PC-3 (cell line): ENCODE results near the gene CHD9. TPM values are rescaled to one million over a fixed set of nuclear protein-coding genes. Genes with fewer than 3 reads are reported as not detected.
"Not testable (repeated sequence)": the region's sequence is repeated elsewhere in the genome, so short reads cannot be mapped to it uniquely, and the experiment has no call there.

Experiments used
- ATAC-seq: fragments of 200-7000 bp; cut with Tn5 transposase; 2 replicates; pipeline ENCODE4 v1.9.1; 2020; ENCODE audit warnings: mild to moderate bottlenecking, moderate library complexity
- BruUV-seq: library from RNA; stranded (reverse); fragments of 400-500 nt; replicated peaks from 2 replicates; lab custom pipeline; 2021; lab: Mats Ljungman, UMichigan
- CTCF ChIA-PET: fragments of 300-600 bp; sonication (Branson Sonifier 250); formaldehyde crosslinking; loops from one replicate; lab custom pipeline; 2022; ENCODE audit warnings: antibody characterized with exemption; lab: Charles Lee
- POLR2A ChIA-PET: fragments of 300-600 bp; sonication (Branson Sonifier 250); formaldehyde crosslinking; loops from one replicate; lab custom pipeline; 2022; ENCODE audit warnings: antibody characterized with exemption; ENCODE audit not compliant: unreplicated experiment; lab: Charles Lee
- DNase-seq: peaks from one replicate; pipeline ENCODE4 v3.0.0-alpha.2; 2015
- H2AFZ ChIP-seq: fragments of 300-600 bp; sonication (generic); 2 replicates; pipeline ENCODE4 v1.6.0; 2016; ENCODE audit warnings: antibody characterized with exemption, low read length
- H3F3A ChIP-seq: fragments of 300-600 bp; sonication (generic); one replicate; pipeline ENCODE4 v1.6.0; 2017; ENCODE audit warnings: antibody characterized with exemption, low read length, control low read depth, mild to moderate bottlenecking; ENCODE audit not compliant: unreplicated experiment
- H3K27ac ChIP-seq: fragments of 300-600 bp; sonication (generic); 2 replicates; pipeline ENCODE4 v1.5.1; 2016; ENCODE audit warnings: mild to moderate bottlenecking, low read length
- H3K27me3 ChIP-seq: fragments of 300-600 bp; sonication (generic); 2 replicates; pipeline ENCODE4 v1.6.1; 2016; ENCODE audit warnings: low read length, mixed read lengths
- H3K36me3 ChIP-seq: fragments of 300-600 bp; sonication (generic); 2 replicates; pipeline ENCODE4 v1.6.1; 2016; ENCODE audit warnings: low read depth, mixed run types, low read length, mixed read lengths
- H3K4me1 ChIP-seq: fragments of 300-600 bp; sonication (generic); 2 replicates; pipeline ENCODE4 v1.5.1; 2016; ENCODE audit warnings: low read length; ENCODE audit not compliant: insufficient read depth
- H3K4me2 ChIP-seq: fragments of 300-600 bp; sonication (generic); 2 replicates; pipeline ENCODE4 v1.6.0; 2016; ENCODE audit warnings: low read length
- H3K4me3 ChIP-seq: fragments of 300-600 bp; sonication (generic); 2 replicates; pipeline ENCODE4 v1.5.1; 2016; ENCODE audit warnings: mild to moderate bottlenecking, low read length, mixed read lengths
- H3K79me2 ChIP-seq: fragments of 300-600 bp; sonication (generic); 2 replicates; pipeline ENCODE4 v1.6.1; 2017; ENCODE audit warnings: low read length, mixed read lengths
- H3K9ac ChIP-seq: fragments of 300-600 bp; sonication (generic); 2 replicates; pipeline ENCODE4 v1.6.0; 2016; ENCODE audit warnings: mild to moderate bottlenecking, low read length
- H3K9me2 ChIP-seq: fragments of 300-600 bp; sonication (generic); replicated peaks from 2 replicates; pipeline ENCODE4 v1.6.1; 2016; ENCODE audit warnings: mixed run types, low read length, mixed read lengths
- H3K9me3 ChIP-seq: fragments of 300-600 bp; sonication (generic); 2 replicates; pipeline ENCODE4 v1.6.1; 2016; ENCODE audit warnings: low read length, mixed read lengths
- H4K20me1 ChIP-seq: fragments of 300-600 bp; sonication (generic); 2 replicates; pipeline ENCODE4 v1.6.1; 2016; ENCODE audit warnings: low read length, mixed read lengths
- EZH2 ChIP-seq: fragments of 300-600 bp; sonication (generic); IDR thresholded peaks from one replicate; pipeline ENCODE4 v1.6.1; 2017; ENCODE audit warnings: antibody characterized with exemption, mild to moderate bottlenecking, low read length; ENCODE audit not compliant: unreplicated experiment
- EZH2phosphoT487 ChIP-seq: fragments of 300-600 bp; sonication (generic); IDR thresholded peaks from 2 replicates; pipeline ENCODE4 v1.6.1; 2018; ENCODE audit warnings: mild to moderate bottlenecking, antibody characterized with exemption, low read length, borderline replicate concordance
- intact Hi-C: fragments of 100-400 bp; cut with micrococcal nuclease; formaldehyde crosslinking; loops from 2 replicates; pipeline ENCODE4 v1.9.0; 2023
- total RNA-seq: library from RNA; depleted of rRNA; stranded (reverse); fragments of >200 nt; gene quantifications from 2 replicates; pipeline ENCODE4 v1.2.3, GENCODE V29; 2014
- TF ChIP-seq, protein P1 (sequence below): fragments of 300-600 bp; sonication (generic); conservative IDR thresholded peaks from 2 replicates; pipeline ENCODE4 v1.5.1; 2017; ENCODE audit warnings: antibody characterized with exemption, low read depth, mild to moderate bottlenecking, low read length

Gene CHD9
- total RNA-seq, 1 experiment from 2014 or later: 13.3 TPM

DNA sequence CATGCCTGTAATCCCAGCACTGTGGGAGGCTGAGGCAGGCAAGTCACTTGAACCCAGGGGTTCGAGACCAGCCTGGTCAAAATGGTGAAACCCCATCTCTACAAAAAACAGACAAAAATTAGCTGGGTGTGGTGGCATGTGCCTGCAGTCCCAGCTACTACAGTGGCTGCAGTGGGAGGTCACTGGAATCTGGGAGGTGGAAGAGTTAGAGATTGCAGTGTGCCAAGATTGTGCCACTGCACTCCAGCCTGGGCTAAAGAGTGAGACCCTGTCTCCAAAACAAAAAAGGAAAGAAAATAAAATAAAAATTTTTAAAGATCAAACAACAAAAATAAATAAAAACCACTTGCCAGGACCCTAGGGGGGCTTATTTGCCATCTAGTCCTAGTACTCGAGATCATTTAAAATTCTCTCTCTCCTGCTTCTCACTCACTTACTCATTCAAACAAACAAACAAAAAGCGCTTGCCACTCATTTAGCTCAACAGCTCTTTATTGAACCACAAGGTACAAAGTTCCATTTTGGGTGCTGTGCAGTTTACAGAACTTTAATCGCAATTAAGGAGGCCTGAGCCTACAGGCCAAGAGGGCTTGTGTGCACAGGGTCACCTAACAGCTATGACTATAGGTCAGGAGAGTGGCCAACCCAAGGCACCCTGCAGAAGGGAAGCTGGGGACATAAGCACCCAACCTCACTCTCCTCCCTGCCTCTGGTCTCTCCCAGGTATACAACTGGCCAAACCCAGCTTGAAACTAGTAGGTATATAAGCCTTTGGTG lies 6.5 kb upstream of the CHD9 start:
- intact Hi-C loops: no loop called here
- no peak for ATAC-seq
- no peaks in the 10 kb centered on the region for H4K20me1 ChIP-seq
- H3F3A ChIP-seq: no peaks in the 10 kb centered on the region
- no peak for DNase-seq
- H3K27me3 ChIP-seq: no peaks in the 10 kb centered on the region
- BruUV-seq: no TSS peak
- H2AFZ ChIP-seq: no peak overlapping the region
- no peak overlapping the region for H3K4me3 ChIP-seq
- no peak overlapping the region for H3K4me2 ChIP-seq
- no peak overlapping the region for H3K9ac ChIP-seq
- POLR2A ChIA-PET: no interaction called here
- TF ChIP-seq, protein P1, sequence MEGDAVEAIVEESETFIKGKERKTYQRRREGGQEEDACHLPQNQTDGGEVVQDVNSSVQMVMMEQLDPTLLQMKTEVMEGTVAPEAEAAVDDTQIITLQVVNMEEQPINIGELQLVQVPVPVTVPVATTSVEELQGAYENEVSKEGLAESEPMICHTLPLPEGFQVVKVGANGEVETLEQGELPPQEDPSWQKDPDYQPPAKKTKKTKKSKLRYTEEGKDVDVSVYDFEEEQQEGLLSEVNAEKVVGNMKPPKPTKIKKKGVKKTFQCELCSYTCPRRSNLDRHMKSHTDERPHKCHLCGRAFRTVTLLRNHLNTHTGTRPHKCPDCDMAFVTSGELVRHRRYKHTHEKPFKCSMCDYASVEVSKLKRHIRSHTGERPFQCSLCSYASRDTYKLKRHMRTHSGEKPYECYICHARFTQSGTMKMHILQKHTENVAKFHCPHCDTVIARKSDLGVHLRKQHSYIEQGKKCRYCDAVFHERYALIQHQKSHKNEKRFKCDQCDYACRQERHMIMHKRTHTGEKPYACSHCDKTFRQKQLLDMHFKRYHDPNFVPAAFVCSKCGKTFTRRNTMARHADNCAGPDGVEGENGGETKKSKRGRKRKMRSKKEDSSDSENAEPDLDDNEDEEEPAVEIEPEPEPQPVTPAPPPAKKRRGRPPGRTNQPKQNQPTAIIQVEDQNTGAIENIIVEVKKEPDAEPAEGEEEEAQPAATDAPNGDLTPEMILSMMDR: no peak
- no peak for TF ChIP-seq EZH2phosphoT487
- TF ChIP-seq EZH2: no peak
- no peaks in the 10 kb centered on the region for H3K79me2 ChIP-seq
- no peaks in the 10 kb centered on the region for H3K4me1 ChIP-seq
- H3K9me3 ChIP-seq: no peaks in the 10 kb centered on the region
- no peaks in the 10 kb centered on the region for H3K36me3 ChIP-seq
- no peak overlapping the region for H3K27ac ChIP-seq
- H3K9me2 ChIP-seq: no peaks in the 10 kb centered on the region
- CTCF ChIA-PET: no interaction called here

DNA sequence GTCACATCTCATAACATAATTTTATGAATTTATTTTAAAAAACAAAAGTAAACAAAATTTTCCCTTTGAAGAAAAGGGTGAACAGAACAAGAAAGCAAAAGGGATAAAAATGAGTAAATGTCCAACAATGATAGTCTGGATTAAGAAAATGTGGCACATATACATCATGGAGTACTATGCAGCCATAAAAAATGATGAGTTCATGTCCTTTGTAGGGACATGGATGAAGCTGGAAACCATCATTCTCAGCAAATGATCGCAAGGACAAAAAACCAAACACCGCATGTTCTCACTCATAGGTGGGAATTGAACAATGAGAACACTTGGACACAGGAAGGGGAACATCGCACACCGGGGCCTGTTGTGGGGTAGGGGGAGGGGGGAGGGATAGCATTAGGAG lies 3.5 kb upstream of the CHD9 start:
- BruUV-seq: not testable (repeated sequence)

DNA sequence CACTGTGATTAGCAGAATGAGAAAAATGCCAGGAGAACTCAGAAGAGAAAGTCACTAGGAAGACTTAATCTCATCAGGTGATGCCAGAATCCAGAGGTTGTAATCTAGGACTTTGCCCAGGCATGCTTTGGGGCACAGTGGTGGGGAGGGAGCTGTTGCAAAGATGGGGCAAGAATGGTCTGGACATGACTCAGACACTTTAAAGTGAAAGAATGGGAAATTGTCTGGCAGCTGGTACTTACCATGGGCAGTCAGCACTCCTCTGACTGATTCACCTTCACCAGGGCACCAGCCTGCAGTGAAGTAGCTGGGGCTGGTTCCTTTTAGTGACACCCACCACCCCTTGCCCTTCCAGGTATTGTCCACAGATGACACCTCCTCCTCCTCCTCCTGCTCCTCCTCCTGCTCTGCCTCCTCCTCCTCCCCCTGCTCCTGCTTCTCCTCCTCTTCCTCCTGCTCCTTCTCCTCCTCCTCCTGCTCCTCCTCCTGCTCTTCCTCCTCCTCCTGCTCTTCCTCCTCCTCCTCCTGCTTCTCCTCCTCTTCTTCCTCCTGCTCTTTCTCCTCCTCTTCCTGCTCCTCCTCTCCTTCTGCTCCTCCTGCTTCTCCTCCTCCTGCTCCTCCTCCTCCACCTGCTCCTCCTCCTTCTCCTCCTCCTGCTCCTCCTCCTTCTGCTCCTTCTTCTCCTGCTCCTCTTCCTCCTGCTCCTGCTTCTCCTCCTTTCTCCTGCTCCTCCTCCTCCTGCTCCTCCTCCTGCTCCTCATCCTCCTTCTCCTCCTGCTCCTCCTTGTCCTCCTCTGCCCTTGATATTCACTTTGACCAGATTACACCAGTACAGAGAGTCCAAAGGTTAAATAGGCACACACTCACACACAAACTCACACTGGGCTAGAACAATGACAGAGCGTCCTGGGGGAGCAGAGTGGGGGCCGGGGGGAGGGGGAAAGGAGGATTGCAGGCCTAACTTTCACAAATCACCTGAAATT lies 2.0 kb upstream of the CHD9 start, which contains the start of gene CHD9NB:
CHD9NB (minus strand) TSS at position 379 of the 983 bp plus-strand sequence. CDS start 8,739 bp downstream, outside the sequence.
- ChIA-PET CTCF (interaction anchor here (0.7 kb wide), 1 partner anchor 8 kb away, joined by 4 read pairs; no protein-coding TSS in a partner anchor), POLR2A (no interaction called here)
- Histone ChIP-seq H3K79me2 (peaks cover 25% of the 10 kb centered on the region), H4K20me1 (no peaks in the 10 kb centered on the region), H3K9me3 (no peaks in the 10 kb centered on the region), H3K27ac (no peak within 1 kb of the TSS), H3K4me2 (peak within 1 kb of the TSS; percentile 46), H3K4me1 (peaks cover 19% of the 10 kb centered on the region), H3K27me3 (no peaks in the 10 kb centered on the region), H3K9me2 (no peaks in the 10 kb centered on the region), H3K9ac (no peak within 1 kb of the TSS), H2AFZ (peak within 1 kb of the TSS; percentile 26; the same call in 1 of the 2 replicates), H3K36me3 (no peaks in the 10 kb centered on the region), H3F3A (no peaks in the 10 kb centered on the region), H3K4me3 (peak within 1 kb of the TSS; percentile 23; the same call in 1 of the 2 replicates)
- ATAC-seq (peak; percentile 37), DNase-seq (peak; percentile 71)
- BruUV-seq: no TSS peak
- TF ChIP-seq EZH2phosphoT487 (no peak), EZH2 (no peak)
- TF ChIP-seq, protein P1: no peak
- intact Hi-C loops: loop anchor here (5.0 to 10.0 kb wide), 3 partner anchors 232 to 452 kb away; partner anchors contain the start of gene AKTIP

More for the DNA sequence above, 3.5 kb upstream of the CHD9 start:
- Histone ChIP-seq H3K79me2 (peaks cover 12% of the 10 kb centered on the region), H3K4me1 (peaks cover 14% of the 10 kb centered on the region)
- ATAC-seq, H3F3A ChIP-seq, H3K4me3 ChIP-seq, CTCF ChIA-PET, H3K36me3 ChIP-seq, POLR2A ChIA-PET, H3K4me2 ChIP-seq, H3K27ac ChIP-seq, H4K20me1 ChIP-seq, H3K9ac ChIP-seq, DNase-seq, H3K9me2 ChIP-seq, H3K9me3 ChIP-seq, H3K27me3 ChIP-seq, H2AFZ ChIP-seq: not testable (repeated sequence)
- intact Hi-C loops: loop anchor here (5.0 to 10.0 kb wide), 3 partner anchors 234 to 454 kb away; partner anchors contain the start of gene AKTIP
